ENCODE measurements around the gene NOSTRIN. TPM values are rescaled to one million over a fixed set of nuclear protein-coding genes. Genes with fewer than 3 reads are reported as not detected.

The NOSTRIN gene
- polyA plus RNA-seq, 3 donors, result not detected

DNA sequence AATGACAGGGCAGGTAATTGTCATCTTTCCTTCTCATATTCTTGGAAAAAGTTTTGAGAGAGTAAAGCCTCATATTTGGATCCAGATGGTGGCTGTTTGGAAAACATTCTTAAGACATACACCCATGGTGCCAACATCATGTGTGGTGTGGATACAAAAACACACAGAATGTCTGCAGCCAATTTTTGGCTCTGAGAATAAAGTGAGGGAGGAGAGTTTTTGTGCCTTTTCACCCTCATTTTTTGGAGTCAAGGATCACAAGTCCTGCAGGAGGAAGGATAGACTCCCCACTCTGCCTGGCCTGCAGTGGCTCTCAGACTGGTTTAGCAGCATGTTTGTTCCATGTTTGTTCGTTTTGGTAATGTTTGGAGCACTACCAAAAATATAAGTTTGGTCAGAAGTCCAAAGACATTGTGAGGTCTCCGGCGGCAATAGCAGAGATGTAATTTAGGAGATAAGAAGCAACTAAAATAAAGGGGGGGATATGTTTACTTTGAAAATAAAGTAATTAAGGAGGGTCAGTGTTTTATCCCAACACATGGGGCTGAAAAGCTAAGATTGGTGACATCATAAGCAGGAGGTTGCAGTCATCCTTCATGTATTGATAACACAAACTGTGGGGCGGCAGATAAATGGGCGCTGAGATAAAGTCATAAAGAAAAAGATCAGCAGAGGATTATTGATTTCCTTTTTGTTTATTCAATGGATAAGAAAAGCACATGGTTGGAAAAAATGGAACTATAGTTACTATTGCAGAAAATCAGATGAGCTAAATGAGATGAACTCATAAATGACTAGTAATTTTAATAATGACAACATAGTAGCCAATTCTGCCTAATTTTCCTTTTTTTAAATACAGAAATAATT lies 655 bp downstream of the NOSTRIN start:
- Histone ChIP-seq H2AFZ (ENCODE audit: insufficient read depth, low read depth, low read length, poor library complexity, severe bottlenecking) (no peak overlapping the region), H3K27me3 (ENCODE audit: control insufficient read depth in 2 of 2, insufficient read depth in 2 of 2, low read length in 2 of 2) (no peaks in the 10 kb centered on the region), H3K9me3 (replicated peaks in 1 of 2; ENCODE audit: control insufficient read depth in 1 of 2, insufficient read depth in 1 of 2, low read length in 2 of 2) (no peaks in the 10 kb centered on the region), H4K20me1 (ENCODE audit: insufficient read depth, low read length) (no peaks in the 10 kb centered on the region), H3K27ac (ENCODE audit: low read depth in 1 of 2, low read length in 2 of 2) (no peak overlapping the region), H3K4me3 (replicated peaks in 1 of 3; ENCODE audit: low read depth in 2 of 3, low read length in 3 of 3) (no peak overlapping the region), H3K4me1 (ENCODE audit: control insufficient read depth in 1 of 2, insufficient read depth in 2 of 2, low read length in 2 of 2) (no peaks in the 10 kb centered on the region), H3K4me2 (replicated peaks; ENCODE audit: extremely low read depth, low read length, poor library complexity, severe bottlenecking) (no peak overlapping the region), H3K79me2 (ENCODE audit: insufficient read depth, low read length) (no peaks in the 10 kb centered on the region), H3K36me3 (replicated peaks in 1 of 2; ENCODE audit: control insufficient read depth in 1 of 2, insufficient read depth in 2 of 2, low read length in 2 of 2) (no peaks in the 10 kb centered on the region), H3K9ac (ENCODE audit: insufficient read depth, low read length, poor library complexity, severe bottlenecking) (no peak overlapping the region)
- 88% methylated on average over 1 of the region's 5 CpGs for WGBS (ENCODE audit: insufficient coverage)
- Mint-ChIP-seq H3K36me3 (no peaks in the 10 kb centered on the region), H3K27me3 (ENCODE audit: low read depth in 3 of 3) (peaks cover 0 to 2% (median 1%) of the 10 kb centered on the region in 3 donors), H3K4me1 (no peaks in the 10 kb centered on the region), H3K27ac (no peak overlapping the region), H3K4me3 (no peak overlapping the region), H3K9me3 (peaks cover 0 to 1% (median 0%) of the 10 kb centered on the region in 7 donors)
- DNase-seq, result no peak
- no peak for TF ChIP-seq CTCF (IDR thresholded peaks at IDR 0.05)
- intact Hi-C loops (cut with micrococcal nuclease), result no loop called here

DNA sequence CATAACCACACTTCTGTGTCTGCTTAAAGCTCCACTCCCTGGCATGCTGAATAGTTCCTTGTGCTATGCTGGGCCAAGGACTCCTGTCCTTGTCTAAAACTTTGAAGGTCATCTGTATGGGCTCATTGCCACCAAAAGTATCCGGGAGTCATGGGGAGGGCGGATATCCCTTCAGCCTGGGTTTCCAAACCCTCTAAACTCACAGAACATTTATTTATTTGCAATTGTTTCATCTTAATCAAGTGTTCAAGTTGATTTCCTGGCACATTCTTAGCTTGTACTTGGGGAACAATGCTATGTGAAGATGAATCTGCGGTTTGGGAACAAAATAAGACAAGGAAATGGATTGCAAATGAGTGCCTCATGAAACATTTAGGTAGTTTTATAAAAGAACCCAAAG lies 1.8 kb downstream of the NOSTRIN start:
- no peaks in the 10 kb centered on the region for H3K9me3 ChIP-seq (replicated peaks in 1 of 2; ENCODE audit: control insufficient read depth in 1 of 2, insufficient read depth in 1 of 2, low read length in 2 of 2)
- H3K27me3 ChIP-seq (ENCODE audit: control insufficient read depth in 2 of 2, insufficient read depth in 2 of 2, low read length in 2 of 2), result no peaks in the 10 kb centered on the region
- H3K4me3 Mint-ChIP-seq, result no peak overlapping the region
- H3K4me1 ChIP-seq (ENCODE audit: control insufficient read depth in 1 of 2, insufficient read depth in 2 of 2, low read length in 2 of 2), result no peaks in the 10 kb centered on the region
- WGBS (ENCODE audit: insufficient coverage), result no CpG with 5 or more reads among the region's 3 CpGs
- no peak overlapping the region for H3K27ac Mint-ChIP-seq
- H4K20me1 ChIP-seq (ENCODE audit: insufficient read depth, low read length), result no peaks in the 10 kb centered on the region
- H3K4me2 ChIP-seq (replicated peaks; ENCODE audit: extremely low read depth, low read length, poor library complexity, severe bottlenecking), result no peak overlapping the region
- H3K79me2 ChIP-seq (ENCODE audit: insufficient read depth, low read length), result no peaks in the 10 kb centered on the region
- H3K4me3 ChIP-seq (replicated peaks in 1 of 3; ENCODE audit: low read depth in 2 of 3, low read length in 3 of 3), result no peak overlapping the region
- no peak overlapping the region for H3K9ac ChIP-seq (ENCODE audit: insufficient read depth, low read length, poor library complexity, severe bottlenecking)
- no peaks in the 10 kb centered on the region for H3K36me3 ChIP-seq (replicated peaks in 1 of 2; ENCODE audit: control insufficient read depth in 1 of 2, insufficient read depth in 2 of 2, low read length in 2 of 2)
- H3K36me3 Mint-ChIP-seq, result no peaks in the 10 kb centered on the region
- H3K27me3 Mint-ChIP-seq (ENCODE audit: low read depth in 3 of 3), result peaks cover 0 to 2% (median 1%) of the 10 kb centered on the region in 3 donors
- H2AFZ ChIP-seq (ENCODE audit: insufficient read depth, low read depth, low read length, poor library complexity, severe bottlenecking), result no peak overlapping the region
- no peak for TF ChIP-seq CTCF (IDR thresholded peaks at IDR 0.05)
- intact Hi-C loops (cut with micrococcal nuclease), result no loop called here
- DNase-seq, result no peak
- no peaks in the 10 kb centered on the region for H3K4me1 Mint-ChIP-seq
- H3K27ac ChIP-seq (ENCODE audit: low read depth in 1 of 2, low read length in 2 of 2), result no peak overlapping the region
- H3K9me3 Mint-ChIP-seq, result peaks cover 0 to 1% (median 0%) of the 10 kb centered on the region in 7 donors
